HG03558 (cell line): Measurements from ENCODE around the gene GPR158.
"Not testable (repeated sequence)": the region's sequence is repeated elsewhere in the genome, so short reads cannot be mapped to it uniquely, and the experiment has no call there.

Source experiments
- ATAC-seq: cut with Tn5 transposase; IDR thresholded peaks from one replicate; pipeline ENCODE4 v1.9.1; 2021; ENCODE audit warnings: moderate number of reproducible peaks; ENCODE audit not compliant: unreplicated experiment; ENCODE audit errors: extremely low read depth

GPR158 gene

GRCh38 chr10:25174461-25175230, at the start of gene GPR158:
Gene GPR158 (plus strand): TSS chr10:25175001. CDS start chr10:25175421, 420 bp downstream.
- ATAC-seq = no peak

GRCh38 chr10:25125201-25125611, 49.6 kb upstream of the GPR158 start:
- no peak for ATAC-seq

- ATAC-seq = no peak
Observed at GRCh38 chr10:25129592-25129991, 45.2 kb upstream of the GPR158 start.

GRCh38 chr10:25130906-25131305, 43.9 kb upstream of the GPR158 start:
- no peak for ATAC-seq

GRCh38 chr10:25142116-25142864, 32.5 kb upstream of the GPR158 start:
- ATAC-seq = no peak

GRCh38 chr10:25157650-25158049, 17.2 kb upstream of the GPR158 start:
- ATAC-seq = no peak

- ATAC-seq = no peak
Observed at GRCh38 chr10:25159591-25159990, 15.2 kb upstream of the GPR158 start.

- ATAC-seq = no peak
Observed at GRCh38 chr10:25162391-25162790, 12.4 kb upstream of the GPR158 start.

- not testable (repeated sequence) for ATAC-seq
Observed at GRCh38 chr10:25163464-25163863, 11.3 kb upstream of the GPR158 start.

- ATAC-seq = no peak
Observed at GRCh38 chr10:25169740-25170139, 5.1 kb upstream of the GPR158 start.

- ATAC-seq = no peak
Observed at GRCh38 chr10:25170627-25171026, 4.2 kb upstream of the GPR158 start.

GRCh38 chr10:25175527-25176420, 973 bp downstream of the GPR158 start:
- ATAC-seq = no peak

GRCh38 chr10:25176421-25176968, 1.7 kb downstream of the GPR158 start:
- ATAC-seq = no peak

- ATAC-seq = no peak
Observed at GRCh38 chr10:25177093-25177753, 2.4 kb downstream of the GPR158 start.

- no peak for ATAC-seq
Observed at GRCh38 chr10:25177754-25178135, 2.9 kb downstream of the GPR158 start.

GRCh38 chr10:25178411-25178810, 3.6 kb downstream of the GPR158 start:
- ATAC-seq = no peak

GRCh38 chr10:25180801-25181200, 6.0 kb downstream of the GPR158 start:
- ATAC-seq = no peak

GRCh38 chr10:25182636-25183035, 7.8 kb downstream of the GPR158 start:
- no peak for ATAC-seq

GRCh38 chr10:25191162-25191895, 16.5 kb downstream of the GPR158 start:
- ATAC-seq = no peak
